B cell (primary cell): ENCODE data around the gene PSMG2. TPM values are rescaled to one million over a fixed set of nuclear protein-coding genes. Genes with fewer than 3 reads are reported as not detected.

Source experiments
- ATAC-seq: fragments of 200-7000 bp; cut with Tn5 transposase; one replicate; pipeline ENCODE4 v1.10.0; 2021; ENCODE audit warnings: low read depth, mild to moderate bottlenecking, moderate number of reproducible peaks, moderate library complexity
- CTCF ChIA-PET: fragments of 350-600 bp; sonication (Branson Sonifier 250); formaldehyde crosslinking; loops from one replicate; lab custom pipeline; 2021; ENCODE audit warnings: antibody characterized with exemption, inconsistent platforms; lab: Charles Lee
- POLR2A ChIA-PET: fragments of 350-600 bp; sonication (Branson Sonifier 250); formaldehyde crosslinking; loops from one replicate; lab custom pipeline; 2021; ENCODE audit warnings: antibody characterized with exemption; lab: Charles Lee
- DNase-seq: peaks from one replicate; pipeline ENCODE4 v3.0.0; 2013
- H2AFZ ChIP-seq: 2 replicates; pipeline ENCODE4 v1.6.1; 2012; ENCODE audit warnings: mild to moderate bottlenecking, low read depth, low read length; ENCODE audit not compliant: insufficient read depth, poor library complexity, severe bottlenecking
- H3K27ac ChIP-seq, 2 donors: 1 replicate in 1 of 2; 2 replicates in 1 of 2; pipeline ENCODE4 v1.5.1; 2012 to 2013; ENCODE audit warnings: low read length in 2 of 2, mild to moderate bottlenecking in 2 of 2, moderate library complexity in 1 of 2
- H3K27me3 ChIP-seq, 4 experiments: fragments of 200-600 bp in 1 of 4; sonication (generic) in 1 of 4; replicated peaks in 1 of 4; 1 replicate in 2 of 4; 2 replicates in 2 of 4; pipeline versions ENCODE4 v1.6.1 to v1.7.0; 2013 to 2016; ENCODE audit warnings: low read length in 3 of 4, mild to moderate bottlenecking in 2 of 4, mixed read lengths in 1 of 4, moderate library complexity in 1 of 4; ENCODE audit not compliant: insufficient read depth in 4 of 4, control insufficient read depth in 3 of 4; ENCODE audit errors: control extremely low read depth in 1 of 4
- H3K36me3 ChIP-seq, 2 experiments: replicated peaks in 1 of 2; 1 replicate in 1 of 2; 2 replicates in 1 of 2; pipeline versions ENCODE4 v1.6.1 to v1.7.1; 2013; ENCODE audit warnings: low read length in 1 of 2; ENCODE audit not compliant: insufficient read depth in 2 of 2, control insufficient read depth in 1 of 2; ENCODE audit errors: control extremely low read depth in 1 of 2, extremely low read depth in 1 of 2
- H3K4me1 ChIP-seq, 2 donors: fragments of 200-600 bp in 1 of 2; sonication (generic) in 1 of 2; 1 replicate in 1 of 2; 2 replicates in 1 of 2; pipeline versions ENCODE4 v1.5.1 to v1.6.1; 2013 to 2017; ENCODE audit warnings: low read length in 2 of 2; ENCODE audit not compliant: control insufficient read depth in 2 of 2, insufficient read depth in 2 of 2
- H3K4me2 ChIP-seq: replicated peaks from 2 replicates; pipeline ENCODE3; 2012; ENCODE audit warnings: mild to moderate bottlenecking, low read depth, low read length; ENCODE audit not compliant: poor library complexity, severe bottlenecking
- H3K4me3 ChIP-seq, 5 experiments: fragments of 200-600 bp in 1 of 5; sonication (generic) in 1 of 5; 1 replicate in 3 of 5; 2 replicates in 2 of 5; pipeline versions ENCODE4 v1.5.1 to v1.7.0; 2011 to 2016; ENCODE audit warnings: low read length in 4 of 5, mild to moderate bottlenecking in 4 of 5, low read depth in 2 of 5, control low read depth in 1 of 5, moderate library complexity in 1 of 5; ENCODE audit not compliant: insufficient read depth in 1 of 5; ENCODE audit errors: control extremely low read depth in 1 of 5, extremely low read depth in 1 of 5
- H3K79me2 ChIP-seq: fragments of 200-600 bp; sonication (generic); one replicate; pipeline ENCODE4 v1.6.0; 2016; ENCODE audit warnings: low read length; ENCODE audit not compliant: control insufficient read depth, insufficient read depth
- H3K9ac ChIP-seq: fragments of 200-600 bp; sonication (generic); 2 replicates; pipeline ENCODE4 v1.6.1; 2017; ENCODE audit warnings: mild to moderate bottlenecking, low read length, moderate library complexity
- H3K9me3 ChIP-seq, 3 donors: one replicate each; pipeline versions ENCODE4 v1.6.1 to v1.7.1; 2013; ENCODE audit warnings: low read length in 2 of 3; ENCODE audit not compliant: control insufficient read depth in 2 of 3, insufficient read depth in 1 of 3; ENCODE audit errors: control extremely low read depth in 1 of 3
- H4K20me1 ChIP-seq: 2 replicates; pipeline ENCODE4 v1.6.0; 2012; ENCODE audit warnings: mild to moderate bottlenecking, low read length; ENCODE audit not compliant: insufficient read depth, control insufficient read depth, poor library complexity, severe bottlenecking
- H3K27ac Mint-ChIP-seq: one replicate; pipeline ENCODE4 v1.8.0; 2021; ENCODE audit warnings: mixed read lengths
- H3K27me3 Mint-ChIP-seq: one replicate; pipeline ENCODE4 v1.8.0; 2021; ENCODE audit warnings: mixed read lengths
- H3K4me1 Mint-ChIP-seq: one replicate; pipeline ENCODE4 v1.8.0; 2021; ENCODE audit warnings: mixed read lengths
- H3K4me3 Mint-ChIP-seq: one replicate; pipeline ENCODE4 v1.8.0; 2021; ENCODE audit warnings: mixed read lengths
- H3K9me3 Mint-ChIP-seq: one replicate; pipeline ENCODE4 v1.8.0; 2022; ENCODE audit warnings: mixed read lengths; ENCODE audit not compliant: insufficient read depth
- CTCF ChIP-seq: fragments of 200-600 bp; IDR thresholded peaks from one replicate; pipeline ENCODE4 v1.8.0; 2022; ENCODE audit warnings: antibody characterized with exemption, mild to moderate bottlenecking
- EZH2 ChIP-seq: IDR thresholded peaks from 2 replicates; pipeline ENCODE4 v1.6.1; 2012; ENCODE audit warnings: borderline replicate concordance, low read depth, mild to moderate bottlenecking, moderate library complexity, low read length; ENCODE audit not compliant: insufficient read depth, poor library complexity, severe bottlenecking
- WGBS: methylation state at CpG from one replicate; pipeline ENCODE4 v1.1.5; 2013; ENCODE audit warnings: missing lambda C conversion rate; ENCODE audit not compliant: insufficient coverage; 5-methylcytosine and 5-hydroxymethylcytosine counted together
- intact Hi-C: fragments of 100-400 bp; cut with micrococcal nuclease; formaldehyde crosslinking; loops from one replicate; pipeline ENCODE4 v1.10.0; 2022
- polyA plus RNA-seq: library from polyadenylated mRNA; depleted of rRNA; stranded (reverse); fragments of >200 nt; gene quantifications from 2 replicates; pipeline ENCODE4 v1.2.3, GENCODE V29; 2012
- total RNA-seq, 2 donors: library from RNA; stranded (reverse); fragments of 120-200 nt in 1 of 2; gene quantifications; 1 replicate in 1 of 2; 2 replicates in 1 of 2; pipeline versions ENCODE4 v1.2.3 to v1.2.4, GENCODE V29; 2013 to 2022

The PSMG2 gene
- total and polyA plus RNA-seq, 2 donors (not counting 1 experiment from before 2014, with no cell fraction given) = 31.8 to 64.1 TPM

GRCh38 chr18:12769644-12770440 is 67.0 kb downstream of the PSMG2 start:
- Histone ChIP-seq H3K9me3 (no peaks in the 10 kb centered on the region), H3K27ac (no peak overlapping the region), H3K79me2 (no peaks in the 10 kb centered on the region), H3K9ac (no peak overlapping the region), H3K4me3 (no peak overlapping the region), H2AFZ (no peak overlapping the region), H4K20me1 (no peaks in the 10 kb centered on the region), H3K36me3 (no peaks in the 10 kb centered on the region), H3K27me3 (no peaks in the 10 kb centered on the region), H3K4me2 (no peak overlapping the region), H3K4me1 (no peaks in the 10 kb centered on the region)
- whole genome bisulfite sequencing = 100% methylated on average over 3 of the region's 4 CpGs
- no peak for DNase-seq
- H3K9me3 Mint-ChIP-seq = no peaks in the 10 kb centered on the region
- intact Hi-C loops = no loop called here
- CTCF ChIA-PET = interaction anchor here (0.8 kb wide), 1 partner anchor 12 kb away, joined by 3 read pairs; no protein-coding TSS in a partner anchor
- no peak overlapping the region for H3K4me3 Mint-ChIP-seq
- TF ChIP-seq CTCF (no peak), EZH2 (no peak)
- no peak overlapping the region for H3K27ac Mint-ChIP-seq
- peaks cover 3% of the 10 kb centered on the region for H3K27me3 Mint-ChIP-seq
- H3K4me1 Mint-ChIP-seq = no peaks in the 10 kb centered on the region
- no peak for ATAC-seq
- POLR2A ChIA-PET = no interaction called here

- Mint-ChIP-seq H3K27ac (no peak overlapping the region), H3K4me1 (no peaks in the 10 kb centered on the region), H3K9me3 (no peaks in the 10 kb centered on the region), H3K27me3 (peaks cover 3% of the 10 kb centered on the region), H3K4me3 (no peak overlapping the region)
- ChIA-PET POLR2A (no interaction called here), CTCF (interaction anchor here (0.7 kb wide), 1 partner anchor 164 kb away, joined by 3 read pairs; no protein-coding TSS in a partner anchor)
- H3K9ac ChIP-seq = no peak overlapping the region
- peaks cover 0 to 2% (median 0%) of the 10 kb centered on the region in 3 donors for H3K9me3 ChIP-seq
- H3K4me3 ChIP-seq = no peak overlapping the region
- no peak for TF ChIP-seq CTCF
- no peak for TF ChIP-seq EZH2
- H3K4me2 ChIP-seq = no peak overlapping the region
- no peaks in the 10 kb centered on the region for H3K27me3 ChIP-seq
- no peaks in the 10 kb centered on the region for H3K36me3 ChIP-seq
- H3K4me1 ChIP-seq = no peaks in the 10 kb centered on the region
- no peak for ATAC-seq
- no peaks in the 10 kb centered on the region for H3K79me2 ChIP-seq
- H3K27ac ChIP-seq = no peak overlapping the region
- no peaks in the 10 kb centered on the region for H4K20me1 ChIP-seq
- WGBS = 93% methylated on average over 13 of the region's 15 CpGs
- intact Hi-C loops = no loop called here
- no peak for DNase-seq
- H2AFZ ChIP-seq = no peak overlapping the region
These were observed 67.8 kb downstream of the PSMG2 start for GRCh38 chr18:12770469-12771219.
